IPS DF 6.9 (cell line): ENCODE results near the gene LTBP2.

ENCODE experiments used
- DNase-seq: peaks from one replicate; pipeline ENCODE4 v3.0.0-alpha.2; 2013; ENCODE audit warnings: low read depth, low spot score
- H3K27ac ChIP-seq: one replicate; pipeline ENCODE4 v1.5.1; 2013; ENCODE audit warnings: low read length, control low read depth
- H3K27me3 ChIP-seq: 2 replicates; pipeline ENCODE4 v1.6.1; 2013; ENCODE audit warnings: mild to moderate bottlenecking, low read length; ENCODE audit not compliant: control insufficient read depth, insufficient read depth
- H3K36me3 ChIP-seq: 2 replicates; pipeline ENCODE4 v1.6.1; 2013; ENCODE audit warnings: low read length; ENCODE audit not compliant: control insufficient read depth, insufficient read depth
- H3K4me1 ChIP-seq: 2 replicates; pipeline ENCODE4 v1.6.1; 2013; ENCODE audit warnings: low read length; ENCODE audit not compliant: control insufficient read depth, insufficient read depth
- H3K4me3 ChIP-seq: 2 replicates; pipeline ENCODE4 v1.5.1; 2013; ENCODE audit warnings: mild to moderate bottlenecking, low read length
- H3K9me3 ChIP-seq: 2 replicates; pipeline ENCODE4 v1.6.1; 2013; ENCODE audit warnings: low read length, inconsistent platforms; ENCODE audit not compliant: control insufficient read depth, insufficient read depth
- WGBS: extraction: QIAGEN DNeasy Blood & Tissue Kit; methylation state at CpG from one replicate; pipeline ENCODE4 v1.1.7; 2013; ENCODE audit warnings: mixed read lengths, missing lambda C conversion rate; ENCODE audit not compliant: insufficient read length, insufficient coverage; 5-methylcytosine and 5-hydroxymethylcytosine counted together

Gene LTBP2

DNA sequence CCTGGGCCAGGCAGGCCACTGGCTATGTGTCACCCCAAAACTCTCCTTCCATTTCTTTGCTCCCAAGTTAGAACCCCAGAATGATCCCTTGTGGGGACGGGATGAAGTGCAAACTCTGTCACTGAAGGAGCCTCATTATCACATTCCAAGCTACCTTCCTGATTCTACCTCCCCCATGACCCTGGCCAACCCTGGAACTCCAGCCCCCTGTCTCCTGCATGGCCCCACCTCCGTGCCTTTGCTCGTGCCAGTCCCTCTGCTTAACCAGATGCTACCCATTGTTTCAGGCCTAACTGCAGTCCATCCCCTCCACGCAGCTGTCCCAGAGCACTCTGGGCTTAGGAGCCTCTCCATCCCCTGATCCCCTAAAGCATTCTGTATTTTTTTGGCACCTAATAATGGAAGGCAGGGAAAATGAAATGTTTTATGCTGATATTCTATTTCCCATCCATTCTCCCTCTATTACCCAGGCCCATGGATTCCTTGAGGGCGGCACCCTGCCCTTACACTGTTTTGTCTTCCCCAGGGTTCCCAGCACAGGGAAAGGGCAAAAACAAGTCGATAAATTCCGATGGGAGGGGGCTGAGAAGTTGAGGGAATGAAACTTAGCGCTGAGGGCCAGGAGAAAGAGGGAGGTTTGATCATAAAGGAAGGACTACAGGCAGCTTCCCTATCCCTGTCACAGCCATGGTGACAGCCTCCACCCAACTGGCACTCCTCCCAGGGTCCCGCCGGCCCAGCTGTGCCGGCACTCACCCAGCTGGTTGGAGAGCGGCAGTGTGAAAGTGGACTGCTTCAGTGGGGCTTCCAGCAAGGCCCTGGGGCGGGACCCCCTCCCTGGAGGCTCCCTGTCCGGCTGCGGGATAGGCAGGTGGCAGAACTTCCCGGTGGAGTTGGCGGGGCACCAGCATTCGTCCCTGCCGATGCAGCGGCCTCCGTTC lies 60.3 kb downstream of the LTBP2 start:
- DNase-seq, result no peak
- Histone ChIP-seq H3K27me3 (no peaks in the 10 kb centered on the region), H3K4me1 (0 out of 2 replicates have a peak, but pooled peaks cover 6% of the 10 kb centered on the region), H3K4me3 (no peak overlapping the region), H3K9me3 (no peaks in the 10 kb centered on the region), H3K36me3 (no peaks in the 10 kb centered on the region), H3K27ac (no peak overlapping the region)
- WGBS, result no CpG with 5 or more reads among the region's 21 CpGs

DNA sequence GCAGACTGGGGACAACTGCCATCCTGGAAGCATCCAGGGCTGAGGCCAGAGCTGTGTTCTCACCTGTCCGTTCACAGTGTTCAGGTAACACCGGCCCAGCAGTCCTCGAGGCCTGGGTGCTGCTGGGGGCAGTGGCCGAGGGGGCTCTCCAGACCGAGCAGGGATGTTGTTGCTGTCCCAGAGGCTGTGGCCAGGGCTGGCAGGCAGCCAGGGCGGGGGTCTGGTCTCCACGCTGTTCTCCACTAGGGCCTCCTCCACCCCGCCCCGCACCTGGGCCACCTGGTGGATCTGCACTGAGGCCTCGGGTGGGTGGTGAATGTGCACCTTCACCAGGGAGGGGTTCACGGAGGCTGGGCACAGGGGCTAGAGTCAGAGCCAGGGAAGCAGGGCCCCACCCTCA lies 61.0 kb downstream of the LTBP2 start:
- Histone ChIP-seq H3K4me3 (no peak overlapping the region), H3K4me1 (0 out of 2 replicates have a peak, but pooled peaks cover 6% of the 10 kb centered on the region), H3K27me3 (no peaks in the 10 kb centered on the region), H3K36me3 (no peaks in the 10 kb centered on the region), H3K9me3 (no peaks in the 10 kb centered on the region), H3K27ac (no peak overlapping the region)
- no CpG with 5 or more reads among the region's 11 CpGs for WGBS
- DNase-seq, result no peak

DNA sequence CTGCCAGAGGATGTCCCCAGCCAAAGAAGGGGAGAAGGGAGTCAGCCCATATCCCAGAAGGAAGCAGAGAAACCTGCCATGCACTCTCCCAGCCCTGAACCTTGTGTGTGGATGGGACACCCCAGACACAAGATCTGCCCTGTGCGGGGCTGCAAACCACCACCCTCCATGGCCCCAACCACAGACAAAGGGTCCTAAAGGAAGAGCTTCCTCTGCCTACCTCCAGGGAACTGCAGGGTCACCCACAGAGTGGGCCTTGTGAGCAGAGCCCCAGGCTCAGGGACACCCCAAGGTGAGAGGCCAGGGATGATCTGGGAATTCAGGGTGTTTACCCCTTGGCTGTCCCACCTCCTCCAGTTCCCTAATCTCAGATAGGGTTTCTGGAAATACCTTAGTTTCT lies 62.0 kb downstream of the LTBP2 start:
- no peak overlapping the region for H3K4me3 ChIP-seq
- no peak for DNase-seq
- H3K27ac ChIP-seq, result no peak overlapping the region
- H3K36me3 ChIP-seq, result no peaks in the 10 kb centered on the region
- H3K9me3 ChIP-seq, result no peaks in the 10 kb centered on the region
- H3K4me1 ChIP-seq, result 0 out of 2 replicates have a peak, but pooled peaks cover 6% of the 10 kb centered on the region
- WGBS, result no CpG with 5 or more reads among the region's 1 CpG
- H3K27me3 ChIP-seq, result no peaks in the 10 kb centered on the region

DNA sequence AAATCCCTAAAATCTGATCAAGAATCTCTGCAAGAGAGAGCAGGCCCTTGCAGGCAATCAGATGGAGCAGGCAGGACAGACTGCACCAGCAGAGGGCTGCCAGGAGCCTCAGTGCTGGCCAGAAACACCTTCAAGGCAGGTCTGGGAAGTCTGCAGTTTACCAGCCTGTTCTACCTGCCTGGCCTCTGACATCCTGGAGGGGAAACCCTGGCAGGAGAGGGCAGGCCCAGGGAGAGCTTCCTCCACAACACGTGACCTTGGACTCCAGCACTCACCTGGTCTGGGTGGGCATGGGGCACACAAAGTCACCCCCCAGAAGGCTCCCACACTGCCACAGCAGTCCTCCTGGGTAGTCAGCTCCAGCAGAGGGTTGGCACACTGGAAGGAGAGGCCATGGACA lies 62.4 kb downstream of the LTBP2 start:
- DNase-seq, result no peak

DNA sequence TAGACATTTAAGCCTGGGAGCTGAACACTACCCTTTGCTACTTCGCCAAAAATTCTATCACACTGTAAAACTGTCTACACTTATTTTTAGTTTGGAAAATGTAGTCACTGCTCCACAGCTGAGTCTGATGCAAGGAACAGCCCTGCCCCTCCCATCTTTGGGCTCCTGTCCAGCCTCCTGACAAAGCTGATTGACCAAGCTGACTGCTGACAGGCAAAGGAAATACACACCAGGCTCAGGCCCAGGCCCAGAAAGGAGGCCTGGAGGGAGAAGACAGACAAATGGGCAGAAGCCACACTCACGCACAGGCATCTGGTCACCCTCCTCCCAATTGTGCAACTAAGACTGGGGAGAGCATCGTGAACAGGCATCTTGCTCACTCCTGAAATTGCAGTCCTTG lies 63.2 kb downstream of the LTBP2 start:
- Histone ChIP-seq H3K27ac (no peak overlapping the region), H3K9me3 (no peaks in the 10 kb centered on the region), H3K27me3 (no peaks in the 10 kb centered on the region), H3K4me3 (no peak overlapping the region), H3K4me1 (0 out of 2 replicates have a peak, but pooled peaks cover 6% of the 10 kb centered on the region), H3K36me3 (no peaks in the 10 kb centered on the region)
- WGBS, result no CpG with 5 or more reads among the region's 3 CpGs
- DNase-seq, result no peak

More for the DNA sequence above, 62.4 kb downstream of the LTBP2 start:
- H3K4me1 ChIP-seq, result 0 out of 2 replicates have a peak, but pooled peaks cover 6% of the 10 kb centered on the region
- no peaks in the 10 kb centered on the region for H3K36me3 ChIP-seq
- H3K9me3 ChIP-seq, result no peaks in the 10 kb centered on the region
- no peak overlapping the region for H3K27ac ChIP-seq
- WGBS, result no CpG with 5 or more reads among the region's 1 CpG
- H3K4me3 ChIP-seq, result no peak overlapping the region
- H3K27me3 ChIP-seq, result no peaks in the 10 kb centered on the region

DNA sequence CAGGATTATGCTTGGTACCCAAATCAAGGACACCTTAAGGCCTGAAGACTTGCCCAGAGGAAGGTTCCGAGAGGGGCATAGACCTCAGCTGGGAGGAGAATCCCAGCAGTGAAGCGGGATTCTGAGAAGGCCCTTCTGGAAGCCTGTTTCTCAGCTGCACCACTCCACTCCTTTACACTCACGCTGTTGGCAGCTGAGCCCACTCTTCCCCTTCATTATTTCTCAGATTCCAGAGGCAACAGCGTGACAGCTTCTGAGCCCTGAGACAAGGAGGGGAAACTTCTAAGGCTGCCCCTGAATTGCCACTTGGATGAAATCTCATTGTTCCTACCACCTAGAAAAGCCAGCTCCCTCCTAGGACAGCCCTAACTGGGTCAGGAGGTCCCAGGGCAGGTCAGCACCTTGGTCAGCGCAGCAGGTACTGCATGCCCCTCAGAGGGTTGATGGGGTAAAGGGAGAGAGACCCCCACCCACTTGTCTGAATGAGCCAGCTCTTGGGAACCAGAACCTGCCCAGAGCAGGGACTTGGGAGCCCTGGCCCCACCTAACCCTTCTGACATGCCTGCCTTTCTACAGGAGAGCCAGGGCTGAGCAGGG lies 64.6 kb downstream of the LTBP2 start:
- no peak overlapping the region for H3K27ac ChIP-seq
- H3K4me1 ChIP-seq, result 0 out of 2 replicates have a peak, but pooled peaks cover 6% of the 10 kb centered on the region
- no peaks in the 10 kb centered on the region for H3K9me3 ChIP-seq
- H3K4me3 ChIP-seq, result no peak overlapping the region
- no CpG with 5 or more reads among the region's 5 CpGs for WGBS
- no peak for DNase-seq
- no peaks in the 10 kb centered on the region for H3K27me3 ChIP-seq
- H3K36me3 ChIP-seq, result no peaks in the 10 kb centered on the region

DNA sequence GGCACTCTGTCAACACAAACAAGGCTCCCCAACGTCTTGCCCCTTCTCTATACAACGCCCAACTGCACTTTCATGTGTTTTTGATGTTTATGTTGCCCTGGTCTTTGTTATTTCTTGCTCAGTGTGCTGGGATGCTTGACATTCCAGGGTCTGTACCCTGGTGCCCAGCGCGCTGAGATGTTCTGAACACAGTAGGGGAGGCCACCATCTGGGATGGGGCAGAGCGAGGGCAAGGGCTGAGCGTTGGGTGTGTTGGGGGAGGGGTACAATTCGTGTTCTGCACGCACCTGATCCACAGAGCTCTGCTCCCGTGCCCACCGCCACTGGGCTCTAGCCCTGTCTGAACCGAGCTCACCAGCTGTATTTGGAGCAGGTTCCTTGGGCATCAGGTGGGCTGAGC lies 65.6 kb downstream of the LTBP2 start:
- H3K4me1 ChIP-seq, result 0 out of 2 replicates have a peak, but pooled peaks cover 5% of the 10 kb centered on the region
- no peak for DNase-seq
- no peaks in the 10 kb centered on the region for H3K27me3 ChIP-seq
- H3K4me3 ChIP-seq, result no peak overlapping the region
- H3K9me3 ChIP-seq, result no peaks in the 10 kb centered on the region
- H3K27ac ChIP-seq, result no peak overlapping the region
- H3K36me3 ChIP-seq, result no peaks in the 10 kb centered on the region
- WGBS, result no CpG with 5 or more reads among the region's 11 CpGs

DNA sequence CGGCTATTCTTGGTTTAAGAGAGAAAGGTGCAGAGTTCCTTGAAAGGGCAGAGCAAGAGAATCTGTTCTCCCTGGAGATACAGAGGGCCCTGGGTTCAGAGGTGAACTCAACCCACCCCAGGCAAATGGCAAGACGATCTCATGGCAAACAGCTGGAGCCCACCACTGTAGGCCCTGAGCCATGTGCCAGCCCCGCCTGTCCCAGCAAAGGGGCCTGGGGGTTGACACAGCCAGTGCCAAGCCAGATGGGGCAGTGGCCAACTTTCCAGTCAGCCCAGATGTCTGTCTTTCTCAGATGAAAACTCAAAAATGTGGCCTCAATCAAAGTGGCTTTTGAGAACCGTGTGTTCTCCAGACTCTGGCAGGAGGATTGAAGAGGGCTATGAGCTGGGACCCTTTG lies 66.7 kb downstream of the LTBP2 start:
- no peaks in the 10 kb centered on the region for H3K36me3 ChIP-seq
- no CpG with 5 or more reads among the region's 4 CpGs for WGBS
- H3K27me3 ChIP-seq, result no peaks in the 10 kb centered on the region
- H3K9me3 ChIP-seq, result no peaks in the 10 kb centered on the region
- H3K27ac ChIP-seq, result no peak overlapping the region
- no peak for DNase-seq
- no peaks in the 10 kb centered on the region for H3K4me1 ChIP-seq
- no peak overlapping the region for H3K4me3 ChIP-seq

DNA sequence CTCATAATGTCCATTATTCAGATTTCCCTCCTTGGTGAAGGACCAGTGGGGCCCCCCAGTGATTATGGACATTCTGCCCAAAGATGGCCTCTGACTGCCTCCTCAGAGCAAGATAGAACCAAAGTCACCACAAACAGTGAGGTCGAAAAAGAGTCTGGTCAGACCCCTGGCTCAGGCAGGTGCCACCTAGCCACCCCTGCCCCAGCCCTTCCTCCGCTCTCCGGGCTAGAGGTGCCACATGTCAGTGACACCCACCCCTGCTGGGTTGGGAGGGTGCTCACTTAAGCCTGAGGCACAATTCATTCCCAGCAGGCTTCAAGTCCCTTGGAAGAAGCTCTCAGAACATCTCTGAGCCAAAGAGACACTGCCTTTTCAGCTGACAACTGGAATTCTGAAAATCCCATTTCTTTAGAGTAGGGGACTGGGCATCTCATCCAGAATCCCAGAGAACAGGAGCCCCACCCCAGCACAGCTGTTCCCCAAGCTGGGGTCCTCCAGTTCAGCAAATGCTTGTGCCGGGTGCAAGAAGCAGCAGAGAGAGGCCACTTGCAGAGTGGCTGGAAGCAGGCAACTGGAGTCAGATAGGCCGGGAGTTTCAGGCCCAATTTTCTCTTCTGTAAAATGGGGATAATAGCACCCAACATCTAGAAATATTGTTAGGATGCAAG lies 68.1 kb downstream of the LTBP2 start:
- no peak overlapping the region for H3K4me3 ChIP-seq
- no peaks in the 10 kb centered on the region for H3K36me3 ChIP-seq
- H3K4me1 ChIP-seq, result no peaks in the 10 kb centered on the region
- DNase-seq, result no peak
- H3K27me3 ChIP-seq, result no peaks in the 10 kb centered on the region
- H3K27ac ChIP-seq, result no peak overlapping the region
- H3K9me3 ChIP-seq, result no peaks in the 10 kb centered on the region
- no CpG with 5 or more reads among the region's 5 CpGs for WGBS

DNA sequence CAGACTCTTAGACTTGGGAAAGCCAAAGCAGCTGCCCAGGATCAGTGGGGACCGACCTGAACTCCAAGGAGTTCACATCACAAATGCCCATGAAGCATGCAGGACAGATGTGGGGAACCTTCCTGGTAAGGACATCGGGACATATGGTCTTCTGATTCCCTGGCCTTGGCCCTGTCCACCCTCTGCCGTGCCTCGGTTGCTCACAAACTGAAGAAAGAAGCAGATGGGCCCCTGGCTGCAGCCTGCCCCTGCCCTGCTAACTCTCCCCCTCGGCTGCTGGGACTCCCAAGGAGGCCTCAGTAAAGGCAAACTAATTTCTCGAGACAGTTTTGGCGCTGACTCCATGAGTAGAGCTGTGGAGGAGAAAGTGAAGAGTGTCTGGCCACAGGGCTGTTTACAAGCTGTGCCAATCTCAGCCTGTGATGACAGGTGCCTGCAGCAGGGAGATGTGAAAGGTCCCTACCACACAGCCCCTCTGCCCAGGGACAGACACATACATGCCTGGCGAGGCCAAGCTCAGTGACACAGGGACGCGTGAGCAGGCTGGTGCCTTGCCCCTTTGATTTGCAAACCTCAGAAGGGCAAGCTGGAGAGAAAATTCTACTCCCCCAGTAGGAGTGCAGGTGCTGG lies 69.9 kb downstream of the LTBP2 start:
- H3K4me3 ChIP-seq, result no peak overlapping the region
- DNase-seq, result no peak
- no peaks in the 10 kb centered on the region for H3K27me3 ChIP-seq
- H3K27ac ChIP-seq, result no peak overlapping the region
- no peaks in the 10 kb centered on the region for H3K36me3 ChIP-seq
- H3K4me1 ChIP-seq, result no peaks in the 10 kb centered on the region
- no CpG with 5 or more reads among the region's 10 CpGs for WGBS
- no peaks in the 10 kb centered on the region for H3K9me3 ChIP-seq
